Mucosa of rectum (tissue), 2 donors: ENCODE results near the gene PAX8.

Experiments
- H3K27ac ChIP-seq, 2 donors: one replicate each; pipeline ENCODE4 v1.7.0; 2013; ENCODE audit warnings: inconsistent platforms in 2 of 2, low read depth in 2 of 2, low read length in 2 of 2
- H3K27me3 ChIP-seq, 2 donors: one replicate each; pipeline ENCODE4 v1.7.0; 2013; ENCODE audit warnings: low read length in 2 of 2; ENCODE audit not compliant: control insufficient read depth in 2 of 2, insufficient read depth in 2 of 2
- H3K36me3 ChIP-seq, 2 donors: one replicate each; pipeline ENCODE4 v1.7.0; 2013; ENCODE audit warnings: low read length in 2 of 2; ENCODE audit not compliant: control insufficient read depth in 2 of 2, insufficient read depth in 2 of 2
- H3K4me1 ChIP-seq, 2 donors: one replicate each; pipeline ENCODE4 v1.7.0; 2013; ENCODE audit warnings: low read length in 2 of 2, mild to moderate bottlenecking in 1 of 2; ENCODE audit not compliant: control insufficient read depth in 2 of 2, insufficient read depth in 2 of 2
- H3K4me3 ChIP-seq, 2 donors: one replicate each; pipeline ENCODE4 v1.7.0; 2013; ENCODE audit warnings: low read length in 2 of 2
- H3K9ac ChIP-seq, 2 donors: one replicate each; pipeline ENCODE4 v1.7.0; 2013; ENCODE audit warnings: low read length in 2 of 2, low read depth in 1 of 2, mild to moderate bottlenecking in 1 of 2
- H3K9me3 ChIP-seq, 2 donors: one replicate each; pipeline ENCODE4 v1.7.0; 2013; ENCODE audit warnings: low read length in 2 of 2; ENCODE audit not compliant: control insufficient read depth in 2 of 2
- donor health status: healthy.
- donor health status: Normal muscosa, but diverticular disease.

Gene PAX8

GRCh38 chr2:113169002-113169530, 109.7 kb downstream of the PAX8 start:
- Histone ChIP-seq H3K9me3 (no peaks in the 10 kb centered on the region), H3K4me3 (no peak overlapping the region), H3K27me3 (no peaks in the 10 kb centered on the region), H3K36me3 (peaks cover 0 to 2% of the 10 kb centered on the region in 2 donors), H3K9ac (no peak overlapping the region), H3K4me1 (peaks cover 23 to 38% of the 10 kb centered on the region in 2 donors), H3K27ac (peak overlapping the region in 1 of 2 donors; percentile 88)

DNA sequence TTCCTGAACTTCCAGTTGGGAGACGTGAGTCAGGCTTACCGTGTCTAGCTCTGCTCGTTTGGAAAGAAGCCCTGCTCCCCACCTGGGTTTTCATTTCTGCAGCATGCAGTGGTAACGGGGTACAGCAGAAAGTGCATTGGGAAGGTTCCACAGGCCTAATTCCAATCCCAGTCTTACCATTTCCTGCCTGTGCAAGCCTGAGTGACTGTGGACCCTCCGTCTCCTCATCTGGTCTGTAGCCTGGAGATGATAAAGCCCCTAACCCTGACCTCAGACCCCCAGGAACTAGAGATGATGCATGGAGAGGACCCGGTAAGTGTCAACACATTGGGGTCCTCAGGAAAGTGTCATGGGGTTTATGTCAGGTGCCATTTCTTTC, 110.8 kb downstream of the PAX8 start:
- H3K4me1 ChIP-seq = peaks cover 19 to 39% of the 10 kb centered on the region in 2 donors
- no peaks in the 10 kb centered on the region for H3K27me3 ChIP-seq
- peak overlapping the region; percentile 46 to 61 for H3K9ac ChIP-seq
- peak overlapping the region; percentile 88 to 90 for H3K27ac ChIP-seq
- H3K36me3 ChIP-seq = peaks cover 0 to 2% of the 10 kb centered on the region in 2 donors
- no peaks in the 10 kb centered on the region for H3K9me3 ChIP-seq
- no peak overlapping the region for H3K4me3 ChIP-seq

DNA sequence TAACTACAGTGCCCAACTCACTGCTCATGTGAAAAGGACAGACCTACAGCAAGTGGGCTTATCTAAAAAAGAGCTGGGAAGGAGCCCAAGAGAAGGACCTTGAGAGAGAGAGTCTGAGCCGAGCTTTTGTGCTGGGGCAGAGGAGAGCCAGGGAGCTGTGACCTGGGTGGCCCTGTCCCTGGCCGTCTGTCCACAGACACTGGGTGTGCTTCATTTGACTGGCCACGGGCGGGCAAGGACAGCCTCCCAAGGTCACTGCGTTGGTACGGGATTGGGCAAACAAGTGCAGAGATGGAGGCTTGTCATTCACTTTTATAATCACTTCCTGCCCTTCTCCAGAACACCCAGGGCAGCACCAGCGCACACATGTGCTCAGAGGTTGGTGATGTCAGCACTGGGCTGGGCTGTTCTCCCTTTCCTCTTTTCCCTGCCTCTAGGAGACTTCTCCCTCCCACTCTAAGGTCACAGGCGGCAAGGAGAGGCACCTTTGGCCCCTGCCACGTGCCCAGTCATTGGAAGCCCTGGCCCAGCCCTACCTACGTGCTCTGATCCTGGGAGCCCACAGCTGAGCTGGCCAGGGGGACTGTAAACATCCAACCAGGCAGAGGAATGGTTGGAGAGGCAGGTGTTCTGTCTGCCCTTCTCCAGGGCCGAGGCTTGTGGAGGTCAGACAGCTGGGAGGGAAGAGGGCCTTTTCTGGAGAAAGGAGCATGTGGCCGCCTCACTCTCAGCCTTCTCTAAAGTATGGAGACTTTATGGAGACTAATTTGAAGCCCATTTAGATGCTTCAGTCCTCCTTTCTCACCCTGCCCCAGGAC, 111.4 kb downstream of the PAX8 start:
- Histone ChIP-seq H3K27me3 (no peaks in the 10 kb centered on the region), H3K4me3 (peak overlapping the region in 1 of 2 donors; percentile 41)

GRCh38 chr2:113166187-113166645, 112.5 kb downstream of the PAX8 start:
- H3K4me1 ChIP-seq = peaks cover 16 to 35% of the 10 kb centered on the region in 2 donors
- H3K9ac ChIP-seq = peak overlapping the region in 1 of 2 donors; percentile 47
- peaks cover 0 to 2% of the 10 kb centered on the region in 2 donors for H3K36me3 ChIP-seq
- H3K9me3 ChIP-seq = no peaks in the 10 kb centered on the region
- no peak overlapping the region for H3K4me3 ChIP-seq
- H3K27me3 ChIP-seq = no peaks in the 10 kb centered on the region
- H3K27ac ChIP-seq = peak overlapping the region; percentile 88 to 90

More for the DNA sequence above, 111.4 kb downstream of the PAX8 start:
- peak overlapping the region; percentile 58 to 63 for H3K9ac ChIP-seq
- peaks cover 0 to 2% of the 10 kb centered on the region in 2 donors for H3K36me3 ChIP-seq
- peak overlapping the region; percentile 88 to 90 for H3K27ac ChIP-seq
- H3K4me1 ChIP-seq = peaks cover 16 to 35% of the 10 kb centered on the region in 2 donors
- H3K9me3 ChIP-seq = no peaks in the 10 kb centered on the region
